RWPE1 (cell line): ENCODE data around the gene ACOT13.

Source experiments
- CTCF ChIA-PET: fragments of 350-600 bp; sonication (Branson Sonifier 250); formaldehyde crosslinking; extraction: SDS; loops from one replicate; lab custom pipeline; 2021; lab: Yijun Ruan, JAX
- POLR2A ChIA-PET: fragments of 400-600 bp; formaldehyde crosslinking; extraction: SDS; loops from one replicate; lab custom pipeline; 2020; ENCODE audit warnings: antibody characterized with exemption; ENCODE audit not compliant: low non-redundant PET; lab: Yijun Ruan, JAX
- DNase-seq: peaks from one replicate; pipeline ENCODE4 v3.0.0; 2012; ENCODE audit warnings: low spot score
- H3K27ac ChIP-seq: fragments of 450-650 bp; 2 replicates; pipeline ENCODE4 v1.5.1; 2017
- TF ChIP-seq, protein P1 (sequence below): fragments of 450-650 bp; conservative IDR thresholded peaks from 2 replicates; pipeline ENCODE4 v1.5.1; 2017; ENCODE audit warnings: low read depth, mild to moderate bottlenecking

ACOT13 gene

DNA sequence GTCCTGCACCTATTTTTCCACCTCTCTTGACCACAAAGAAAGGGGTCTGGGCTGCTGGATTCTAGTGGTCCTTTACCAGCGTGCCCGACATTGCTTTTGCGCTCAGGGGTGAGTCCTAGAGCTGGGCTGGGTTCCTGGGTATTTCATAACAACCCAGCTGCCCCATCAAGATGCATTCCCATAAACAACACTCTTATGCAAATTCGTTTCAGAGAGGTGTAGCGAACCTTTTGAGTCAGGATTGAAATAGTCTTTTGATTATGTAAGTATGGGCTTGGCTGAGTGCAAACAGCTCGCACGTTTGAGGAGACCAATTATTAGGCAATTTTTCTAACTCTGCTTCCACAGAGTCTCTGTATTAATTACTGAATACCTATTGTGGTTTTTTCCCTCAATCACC is 13.7 kb downstream of the ACOT13 start:
- no peak for DNase-seq
- H3K27ac ChIP-seq, result no peak overlapping the region
- POLR2A ChIA-PET, result no interaction called here
- CTCF ChIA-PET, result no interaction called here
- TF ChIP-seq, protein P1, sequence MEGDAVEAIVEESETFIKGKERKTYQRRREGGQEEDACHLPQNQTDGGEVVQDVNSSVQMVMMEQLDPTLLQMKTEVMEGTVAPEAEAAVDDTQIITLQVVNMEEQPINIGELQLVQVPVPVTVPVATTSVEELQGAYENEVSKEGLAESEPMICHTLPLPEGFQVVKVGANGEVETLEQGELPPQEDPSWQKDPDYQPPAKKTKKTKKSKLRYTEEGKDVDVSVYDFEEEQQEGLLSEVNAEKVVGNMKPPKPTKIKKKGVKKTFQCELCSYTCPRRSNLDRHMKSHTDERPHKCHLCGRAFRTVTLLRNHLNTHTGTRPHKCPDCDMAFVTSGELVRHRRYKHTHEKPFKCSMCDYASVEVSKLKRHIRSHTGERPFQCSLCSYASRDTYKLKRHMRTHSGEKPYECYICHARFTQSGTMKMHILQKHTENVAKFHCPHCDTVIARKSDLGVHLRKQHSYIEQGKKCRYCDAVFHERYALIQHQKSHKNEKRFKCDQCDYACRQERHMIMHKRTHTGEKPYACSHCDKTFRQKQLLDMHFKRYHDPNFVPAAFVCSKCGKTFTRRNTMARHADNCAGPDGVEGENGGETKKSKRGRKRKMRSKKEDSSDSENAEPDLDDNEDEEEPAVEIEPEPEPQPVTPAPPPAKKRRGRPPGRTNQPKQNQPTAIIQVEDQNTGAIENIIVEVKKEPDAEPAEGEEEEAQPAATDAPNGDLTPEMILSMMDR, result no peak

DNA sequence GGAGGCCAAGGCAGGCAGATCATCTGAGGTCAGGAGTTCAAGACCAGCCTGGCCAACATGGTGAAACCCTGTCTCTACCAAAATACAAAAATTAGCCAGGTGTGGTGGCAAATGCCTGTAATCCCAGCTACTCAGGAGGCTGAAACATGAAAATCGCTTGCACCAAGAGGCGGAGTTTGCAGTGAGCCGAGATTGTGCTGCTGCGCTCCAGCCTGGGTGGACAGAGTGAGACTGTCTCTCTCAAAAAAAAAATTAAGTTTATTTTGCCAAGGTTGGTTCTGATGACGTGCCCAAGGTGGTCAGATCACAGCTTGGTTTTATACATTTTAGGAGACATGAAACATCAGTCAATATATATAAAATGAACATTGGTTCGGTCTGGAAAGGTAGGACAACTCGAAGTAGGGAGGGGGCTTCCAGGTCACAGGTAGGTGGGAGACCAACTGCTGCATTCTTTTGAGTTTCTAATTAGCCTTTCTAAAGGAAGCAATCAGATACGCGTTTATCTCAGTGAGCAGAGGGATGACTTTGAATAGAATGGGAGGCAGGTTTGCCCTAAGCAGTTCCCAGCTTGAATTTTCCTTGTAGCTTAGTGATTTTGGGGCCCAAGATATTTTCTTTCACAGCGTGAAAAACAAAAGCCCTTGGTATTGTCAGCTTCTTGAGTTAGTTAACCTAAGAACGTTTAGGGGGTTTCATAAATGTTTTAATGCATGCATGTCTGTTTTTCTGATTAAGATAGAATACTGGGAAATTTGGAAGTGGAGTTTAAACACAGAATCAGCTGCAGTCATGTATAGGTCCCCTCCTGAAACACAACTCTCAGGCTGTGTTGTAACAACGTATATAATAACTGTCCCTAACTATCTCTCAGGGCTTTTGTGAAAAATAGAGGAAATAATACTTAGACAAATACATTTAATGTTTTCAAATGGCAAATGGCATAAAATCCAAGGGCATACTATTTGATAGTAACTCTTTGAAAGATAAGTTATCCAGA is 16.7 kb downstream of the ACOT13 start:
- CTCF ChIA-PET, result interaction anchor here (0.7 kb wide), 1 partner anchor 162 kb away, joined by 3 read pairs; no protein-coding TSS in a partner anchor
- no peak for DNase-seq
- H3K27ac ChIP-seq, result no peak overlapping the region
- TF ChIP-seq, protein P1, result no peak
- POLR2A ChIA-PET, result no interaction called here

GRCh38 chr6:24686408-24686807 is 19.5 kb downstream of the ACOT13 start:
- no peak for DNase-seq
- CTCF ChIA-PET, result no interaction called here
- TF ChIP-seq, protein P1, result no peak
- H3K27ac ChIP-seq, result no peak overlapping the region
- POLR2A ChIA-PET, result no interaction called here

DNA sequence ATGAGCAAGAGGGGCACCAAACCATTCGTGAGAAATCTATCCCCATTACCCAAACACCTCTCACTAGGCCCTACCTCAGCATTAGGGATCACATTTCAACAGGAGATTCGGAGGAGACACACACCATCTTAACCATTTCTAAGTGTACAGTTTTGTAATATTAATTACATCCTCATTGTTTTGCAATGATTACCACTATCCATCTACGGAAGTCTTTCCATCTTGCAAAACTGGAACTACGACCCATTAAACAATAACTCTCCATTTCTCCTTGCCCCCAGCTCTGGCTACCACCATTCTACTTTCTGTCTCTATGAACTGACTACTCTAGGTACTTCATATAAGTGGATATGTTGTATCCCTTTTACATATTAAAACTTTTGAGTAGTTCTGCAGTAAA is 20.1 kb downstream of the ACOT13 start:
- ChIA-PET CTCF (no interaction called here), POLR2A (no interaction called here)
- TF ChIP-seq, protein P1, result no peak
- no peak overlapping the region for H3K27ac ChIP-seq
- DNase-seq, result no peak

DNA sequence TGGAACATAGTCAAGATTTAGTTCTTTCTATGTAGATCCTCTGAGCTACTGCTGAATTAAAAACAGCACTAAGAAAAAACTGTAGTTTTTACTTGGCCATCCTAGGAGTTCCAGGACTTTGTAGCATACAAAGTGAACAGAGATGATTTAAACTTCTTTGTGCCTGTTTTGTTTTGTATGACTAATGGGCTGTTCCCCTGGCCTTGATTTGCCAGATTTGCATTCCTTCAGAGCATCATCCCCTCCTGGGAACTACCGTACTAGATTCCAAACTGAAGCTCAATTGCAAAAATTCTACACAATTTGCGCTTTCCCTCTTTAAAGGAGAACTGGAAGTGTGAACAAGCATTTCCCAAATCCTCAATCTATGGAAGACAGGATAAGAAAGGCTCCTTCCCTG is 23.1 kb downstream of the ACOT13 start:
- H3K27ac ChIP-seq, result no peak overlapping the region
- TF ChIP-seq, protein P1, result no peak
- DNase-seq, result no peak
- POLR2A ChIA-PET, result no interaction called here
- CTCF ChIA-PET, result interaction anchor here (1.1 to 1.4 kb wide), 2 partner anchors 23 to 109 kb away, joined by 3 read pairs; partner anchors contain the start of gene ACOT13

DNA sequence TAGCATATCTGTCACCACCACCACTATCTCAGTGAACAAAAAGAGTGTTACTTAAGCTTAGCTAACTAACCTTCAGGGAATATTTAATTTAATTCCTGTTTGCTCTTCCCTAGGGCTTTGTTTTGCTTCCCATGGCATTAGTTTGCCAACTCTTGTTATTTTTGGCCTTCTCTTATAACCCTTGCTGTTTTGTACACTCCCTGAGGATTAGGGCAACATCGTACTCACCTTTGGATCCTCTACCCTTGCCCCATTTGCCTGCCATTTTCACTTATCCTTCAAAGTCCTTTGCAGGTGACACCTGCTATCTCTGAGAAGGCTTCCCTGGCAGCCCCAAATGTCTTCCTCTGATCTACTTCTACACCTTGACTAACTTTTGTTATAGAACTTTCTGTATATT is 23.7 kb downstream of the ACOT13 start:
- CTCF ChIA-PET, result no interaction called here
- POLR2A ChIA-PET, result no interaction called here
- H3K27ac ChIP-seq, result no peak overlapping the region
- DNase-seq, result no peak
- TF ChIP-seq, protein P1, result no peak
